WERI-Rb-1 (cell line): ENCODE results near the gene ADCY5.

Experiments used
- DNase-seq: peaks from one replicate; pipeline ENCODE4 v3.0.0-alpha.2; 2020
- H3K27ac ChIP-seq: fragments of 250-450 bp; sonication (Bioruptor Pico); 2 replicates; pipeline ENCODE4 v1.5.1; 2020; ENCODE audit warnings: mild to moderate bottlenecking, moderate library complexity
- H3K27me3 ChIP-seq: fragments of 250-450 bp; sonication (Bioruptor Pico); 2 replicates; pipeline ENCODE4 v1.5.1; 2021; ENCODE audit warnings: mild to moderate bottlenecking, low read depth, moderate library complexity; ENCODE audit not compliant: insufficient read depth, severe bottlenecking
- H3K36me3 ChIP-seq: fragments of 250-450 bp; sonication (Bioruptor Pico); 2 replicates; pipeline ENCODE4 v1.5.1; 2020; ENCODE audit warnings: mild to moderate bottlenecking, moderate library complexity
- H3K4me3 ChIP-seq: 2 replicates; pipeline ENCODE4 v1.5.1; 2011; ENCODE audit warnings: low read depth, mild to moderate bottlenecking, control low read depth, low read length
- H3K9me3 ChIP-seq: fragments of 250-450 bp; sonication (Bioruptor Pico); 2 replicates; pipeline ENCODE4 v1.5.1; 2021; ENCODE audit warnings: mild to moderate bottlenecking, moderate library complexity; ENCODE audit not compliant: severe bottlenecking
- CTCF ChIP-seq: IDR thresholded peaks from 2 replicates; pipeline ENCODE4 v1.5.1; 2011; ENCODE audit warnings: low read depth, mild to moderate bottlenecking, control low read depth, inconsistent platforms, low read length

ADCY5 gene

GRCh38 chr3:123486460-123486859 lies 37.6 kb upstream of the ADCY5 start:
- no peaks in the 10 kb centered on the region for H3K27me3 ChIP-seq
- TF ChIP-seq CTCF: no peak
- DNase-seq: no peak
- no peak overlapping the region for H3K27ac ChIP-seq
- H3K9me3 ChIP-seq: no peaks in the 10 kb centered on the region
- H3K36me3 ChIP-seq: no peaks in the 10 kb centered on the region
- H3K4me3 ChIP-seq: no peak overlapping the region

DNA sequence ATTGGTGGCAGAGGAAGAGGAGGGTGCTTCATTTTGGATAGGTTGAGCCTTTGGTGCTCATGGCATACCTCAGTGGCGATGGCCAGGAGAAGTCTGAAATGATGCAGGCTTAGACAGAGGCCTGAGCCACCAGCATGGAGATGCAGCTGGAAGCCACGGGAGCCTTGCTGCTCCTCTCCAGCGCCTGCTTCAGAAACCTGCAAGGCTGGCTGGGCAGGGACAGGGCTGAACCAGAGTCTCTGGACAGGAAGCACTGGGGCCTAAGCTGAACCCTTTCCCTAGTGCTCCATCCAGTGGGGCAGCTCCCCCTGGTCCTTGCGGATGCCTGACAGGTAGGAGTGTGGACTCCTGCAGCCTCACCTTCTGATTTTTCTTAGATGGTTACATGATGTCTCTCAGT lies 36.7 kb upstream of the ADCY5 start:
- no peaks in the 10 kb centered on the region for H3K36me3 ChIP-seq
- H3K27ac ChIP-seq: no peak overlapping the region
- no peaks in the 10 kb centered on the region for H3K9me3 ChIP-seq
- H3K4me3 ChIP-seq: no peak overlapping the region
- TF ChIP-seq CTCF: no peak
- H3K27me3 ChIP-seq: no peaks in the 10 kb centered on the region
- no peak for DNase-seq

- TF ChIP-seq CTCF: no peak
- Histone ChIP-seq H3K9me3 (no peaks in the 10 kb centered on the region), H3K27ac (no peak overlapping the region), H3K4me3 (no peak overlapping the region), H3K36me3 (no peaks in the 10 kb centered on the region), H3K27me3 (no peaks in the 10 kb centered on the region)
- DNase-seq: no peak
These were observed 34.3 kb upstream of the ADCY5 start for GRCh38 chr3:123483146-123483545.

GRCh38 chr3:123481722-123482457 lies 33.0 kb upstream of the ADCY5 start:
- H3K27me3 ChIP-seq: no peaks in the 10 kb centered on the region
- no peak overlapping the region for H3K27ac ChIP-seq
- no peaks in the 10 kb centered on the region for H3K9me3 ChIP-seq
- no peak overlapping the region for H3K4me3 ChIP-seq
- DNase-seq: no peak
- no peak for TF ChIP-seq CTCF
- H3K36me3 ChIP-seq: no peaks in the 10 kb centered on the region

- no peak for DNase-seq
- Histone ChIP-seq H3K4me3 (no peak overlapping the region), H3K27ac (no peak overlapping the region), H3K9me3 (no peaks in the 10 kb centered on the region), H3K36me3 (no peaks in the 10 kb centered on the region), H3K27me3 (no peaks in the 10 kb centered on the region)
- TF ChIP-seq CTCF: no peak
These were observed 32.2 kb upstream of the ADCY5 start for GRCh38 chr3:123481071-123481470.

DNA sequence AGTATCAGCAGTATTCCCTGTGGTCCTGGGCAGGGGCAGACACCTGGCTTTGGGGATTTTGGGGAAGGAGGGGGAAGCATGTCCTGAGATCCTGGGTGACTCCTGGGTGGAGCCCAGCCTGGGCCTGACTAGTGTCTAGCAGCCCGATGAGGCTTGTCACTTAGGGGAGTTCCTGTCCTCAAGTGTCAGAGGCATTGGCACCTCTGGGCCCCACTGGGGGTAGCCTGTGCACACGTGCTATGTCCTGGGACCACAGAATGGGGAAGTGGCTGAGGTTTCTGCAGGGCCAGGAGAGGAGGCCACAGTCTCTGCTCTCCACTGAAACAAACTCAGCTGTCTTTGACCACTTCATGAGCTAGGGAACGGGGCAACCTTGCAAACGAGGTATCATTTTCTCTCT lies 31.5 kb upstream of the ADCY5 start:
- Histone ChIP-seq H3K9me3 (no peaks in the 10 kb centered on the region), H3K27ac (no peak overlapping the region), H3K27me3 (no peaks in the 10 kb centered on the region), H3K4me3 (no peak overlapping the region), H3K36me3 (no peaks in the 10 kb centered on the region)
- DNase-seq: no peak
- TF ChIP-seq CTCF: no peak
